ENCODE data around the gene INPP5A. TPM values are rescaled to one million over a fixed set of nuclear protein-coding genes. Genes with fewer than 3 reads are reported as not detected.

INPP5A gene
- total and polyA plus RNA-seq, 10 of the 15 experiments (the other 5 are each of a cell fraction or from before 2014, with no cell fraction given), result 0.52 to 15.0 (median 6.3) TPM

DNA sequence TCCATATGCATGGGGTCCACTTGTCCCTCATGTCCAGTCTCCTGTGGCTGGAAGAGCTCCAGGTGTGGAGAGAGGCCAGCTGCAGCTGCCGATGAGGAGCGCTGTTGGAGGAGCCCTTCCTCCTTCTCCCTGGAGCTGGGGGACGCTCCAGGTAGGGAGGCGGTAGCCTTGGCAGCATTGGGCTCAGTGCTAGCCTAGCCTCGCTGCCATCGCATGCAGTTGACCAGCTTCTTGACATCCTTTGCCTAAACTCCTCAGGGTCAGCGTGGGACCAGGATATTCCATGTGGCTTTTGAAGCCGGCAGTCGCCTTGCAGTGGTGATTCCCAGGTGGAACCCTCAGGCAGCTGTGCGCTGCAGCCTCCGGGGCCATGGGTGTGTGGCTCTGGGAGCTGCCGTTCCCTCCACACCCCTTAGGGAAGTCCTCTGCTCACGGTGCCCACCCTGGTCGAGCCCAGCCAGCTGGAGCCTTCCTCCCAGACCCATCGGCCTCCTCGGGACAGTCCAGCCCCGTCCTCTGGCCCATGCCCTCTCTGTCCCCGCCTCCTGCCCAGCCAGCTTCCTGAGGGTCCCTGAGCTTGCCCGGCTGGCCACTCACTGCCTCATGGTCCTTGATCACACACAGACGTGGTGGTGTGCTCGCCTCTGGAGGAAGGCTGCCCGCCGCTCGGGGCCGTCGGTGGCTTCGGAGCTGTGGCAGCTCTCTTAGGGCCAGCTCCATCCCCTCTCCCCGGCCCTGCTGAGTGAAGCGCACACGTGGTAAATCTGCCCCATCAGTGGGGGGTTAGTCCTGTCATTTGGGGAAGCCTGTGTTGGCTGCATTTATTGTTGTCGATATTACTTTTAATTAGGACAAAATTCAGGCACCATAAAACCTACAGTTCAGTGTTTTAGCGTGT lies 21.2 kb downstream of the INPP5A start:
- Histone ChIP-seq H3K4me1 (ENCODE audit: control insufficient read depth, insufficient read depth, low read length) (peaks cover 43% of the 10 kb centered on the region), H3K79me2 (ENCODE audit: control insufficient read depth, insufficient read depth, low read length) (no peaks in the 10 kb centered on the region; the same call in none of the 2 replicates), H3K9ac (ENCODE audit: control insufficient read depth, insufficient read depth, low read length) (no peak overlapping the region), H4K20me1 (ENCODE audit: control insufficient read depth, insufficient read depth) (no peaks in the 10 kb centered on the region; the same call in 1 of the 2 replicates), H3K4me2 (ENCODE audit: control insufficient read depth, insufficient read depth) (no peak overlapping the region), H3K36me3 (ENCODE audit: control insufficient read depth in 2 of 2, insufficient read depth in 2 of 2, low read length in 1 of 2) (no peaks in the 10 kb centered on the region; a peak in 3 of 4 replicates), H2AFZ (ENCODE audit: control insufficient read depth, low read depth, low read length) (no peak overlapping the region), H3K4me3 (no peak overlapping the region), H3K27me3 (replicated peaks in 1 of 2; ENCODE audit: control insufficient read depth in 2 of 2, insufficient read depth in 2 of 2, low read length in 1 of 2) (no peaks in the 10 kb centered on the region), H3K9me3 (replicated peaks; ENCODE audit: control insufficient read depth, insufficient read depth, low read length) (no peaks in the 10 kb centered on the region; the same call in 2 of the 3 replicates), H3K27ac (ENCODE audit: control insufficient read depth, insufficient read depth) (no peak overlapping the region)
- no TSS peak for BruUV-seq (replicated peaks)
- WGBS (ENCODE audit: insufficient coverage, insufficient replicate concordance, low lambda C conversion rate, missing lambda C conversion rate), result 94% methylated on average over 27 of the region's 32 CpGs
- DNase-seq (ENCODE audit: low read depth, low spot score), result no peak
- ChIA-PET CTCF (no interaction called here), POLR2A (interaction anchor here (0.5 to 1.2 kb wide), 2 partner anchors 16 to 19 kb away, joined by 3 read pairs; no protein-coding TSS in a partner anchor), SMC1A (ENCODE audit: uncharacterized antibody, unreplicated experiment) (interaction anchor here (1.3 to 2.3 kb wide), 2 partner anchors 13 to 16 kb away, joined by 6 to 10 read pairs; no protein-coding TSS in a partner anchor), RAD21 (ENCODE audit: unreplicated experiment) (no interaction called here)
- ATAC-seq, result no peak
- FAIRE-seq, result no peak
- intact Hi-C loops (cut with micrococcal nuclease; ENCODE audit: unreplicated experiment), result no loop called here
- in situ Hi-C loops (cut with MboI), result no loop called here
- TF ChIP-seq ZNF217 (IDR thresholded peaks at IDR 0.05), result no peak
- TF ChIP-seq, protein P1, sequence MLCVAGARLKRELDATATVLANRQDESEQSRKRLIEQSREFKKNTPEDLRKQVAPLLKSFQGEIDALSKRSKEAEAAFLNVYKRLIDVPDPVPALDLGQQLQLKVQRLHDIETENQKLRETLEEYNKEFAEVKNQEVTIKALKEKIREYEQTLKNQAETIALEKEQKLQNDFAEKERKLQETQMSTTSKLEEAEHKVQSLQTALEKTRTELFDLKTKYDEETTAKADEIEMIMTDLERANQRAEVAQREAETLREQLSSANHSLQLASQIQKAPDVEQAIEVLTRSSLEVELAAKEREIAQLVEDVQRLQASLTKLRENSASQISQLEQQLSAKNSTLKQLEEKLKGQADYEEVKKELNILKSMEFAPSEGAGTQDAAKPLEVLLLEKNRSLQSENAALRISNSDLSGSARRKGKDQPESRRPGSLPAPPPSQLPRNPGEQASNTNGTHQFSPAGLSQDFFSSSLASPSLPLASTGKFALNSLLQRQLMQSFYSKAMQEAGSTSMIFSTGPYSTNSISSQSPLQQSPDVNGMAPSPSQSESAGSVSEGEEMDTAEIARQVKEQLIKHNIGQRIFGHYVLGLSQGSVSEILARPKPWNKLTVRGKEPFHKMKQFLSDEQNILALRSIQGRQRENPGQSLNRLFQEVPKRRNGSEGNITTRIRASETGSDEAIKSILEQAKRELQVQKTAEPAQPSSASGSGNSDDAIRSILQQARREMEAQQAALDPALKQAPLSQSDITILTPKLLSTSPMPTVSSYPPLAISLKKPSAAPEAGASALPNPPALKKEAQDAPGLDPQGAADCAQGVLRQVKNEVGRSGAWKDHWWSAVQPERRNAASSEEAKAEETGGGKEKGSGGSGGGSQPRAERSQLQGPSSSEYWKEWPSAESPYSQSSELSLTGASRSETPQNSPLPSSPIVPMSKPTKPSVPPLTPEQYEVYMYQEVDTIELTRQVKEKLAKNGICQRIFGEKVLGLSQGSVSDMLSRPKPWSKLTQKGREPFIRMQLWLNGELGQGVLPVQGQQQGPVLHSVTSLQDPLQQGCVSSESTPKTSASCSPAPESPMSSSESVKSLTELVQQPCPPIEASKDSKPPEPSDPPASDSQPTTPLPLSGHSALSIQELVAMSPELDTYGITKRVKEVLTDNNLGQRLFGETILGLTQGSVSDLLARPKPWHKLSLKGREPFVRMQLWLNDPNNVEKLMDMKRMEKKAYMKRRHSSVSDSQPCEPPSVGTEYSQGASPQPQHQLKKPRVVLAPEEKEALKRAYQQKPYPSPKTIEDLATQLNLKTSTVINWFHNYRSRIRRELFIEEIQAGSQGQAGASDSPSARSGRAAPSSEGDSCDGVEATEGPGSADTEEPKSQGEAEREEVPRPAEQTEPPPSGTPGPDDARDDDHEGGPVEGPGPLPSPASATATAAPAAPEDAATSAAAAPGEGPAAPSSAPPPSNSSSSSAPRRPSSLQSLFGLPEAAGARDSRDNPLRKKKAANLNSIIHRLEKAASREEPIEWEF (IDR thresholded peaks at IDR 0.05; ENCODE audit: insufficient replicate concordance, low read depth, low read length), result no peak
- TF ChIP-seq, protein P2, sequence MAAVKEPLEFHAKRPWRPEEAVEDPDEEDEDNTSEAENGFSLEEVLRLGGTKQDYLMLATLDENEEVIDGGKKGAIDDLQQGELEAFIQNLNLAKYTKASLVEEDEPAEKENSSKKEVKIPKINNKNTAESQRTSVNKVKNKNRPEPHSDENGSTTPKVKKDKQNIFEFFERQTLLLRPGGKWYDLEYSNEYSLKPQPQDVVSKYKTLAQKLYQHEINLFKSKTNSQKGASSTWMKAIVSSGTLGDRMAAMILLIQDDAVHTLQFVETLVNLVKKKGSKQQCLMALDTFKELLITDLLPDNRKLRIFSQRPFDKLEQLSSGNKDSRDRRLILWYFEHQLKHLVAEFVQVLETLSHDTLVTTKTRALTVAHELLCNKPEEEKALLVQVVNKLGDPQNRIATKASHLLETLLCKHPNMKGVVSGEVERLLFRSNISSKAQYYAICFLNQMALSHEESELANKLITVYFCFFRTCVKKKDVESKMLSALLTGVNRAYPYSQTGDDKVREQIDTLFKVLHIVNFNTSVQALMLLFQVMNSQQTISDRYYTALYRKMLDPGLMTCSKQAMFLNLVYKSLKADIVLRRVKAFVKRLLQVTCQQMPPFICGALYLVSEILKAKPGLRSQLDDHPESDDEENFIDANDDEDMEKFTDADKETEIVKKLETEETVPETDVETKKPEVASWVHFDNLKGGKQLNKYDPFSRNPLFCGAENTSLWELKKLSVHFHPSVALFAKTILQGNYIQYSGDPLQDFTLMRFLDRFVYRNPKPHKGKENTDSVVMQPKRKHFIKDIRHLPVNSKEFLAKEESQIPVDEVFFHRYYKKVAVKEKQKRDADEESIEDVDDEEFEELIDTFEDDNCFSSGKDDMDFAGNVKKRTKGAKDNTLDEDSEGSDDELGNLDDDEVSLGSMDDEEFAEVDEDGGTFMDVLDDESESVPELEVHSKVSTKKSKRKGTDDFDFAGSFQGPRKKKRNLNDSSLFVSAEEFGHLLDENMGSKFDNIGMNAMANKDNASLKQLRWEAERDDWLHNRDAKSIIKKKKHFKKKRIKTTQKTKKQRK (IDR thresholded peaks at IDR 0.05; ENCODE audit: low read depth, low read length), result no peak
- TF ChIP-seq BHLHE40 (IDR thresholded peaks at IDR 0.05; ENCODE audit: borderline replicate concordance in 1 of 2, low read depth in 2 of 2, low read length in 1 of 2), result no peak
- TF ChIP-seq, protein P3, sequence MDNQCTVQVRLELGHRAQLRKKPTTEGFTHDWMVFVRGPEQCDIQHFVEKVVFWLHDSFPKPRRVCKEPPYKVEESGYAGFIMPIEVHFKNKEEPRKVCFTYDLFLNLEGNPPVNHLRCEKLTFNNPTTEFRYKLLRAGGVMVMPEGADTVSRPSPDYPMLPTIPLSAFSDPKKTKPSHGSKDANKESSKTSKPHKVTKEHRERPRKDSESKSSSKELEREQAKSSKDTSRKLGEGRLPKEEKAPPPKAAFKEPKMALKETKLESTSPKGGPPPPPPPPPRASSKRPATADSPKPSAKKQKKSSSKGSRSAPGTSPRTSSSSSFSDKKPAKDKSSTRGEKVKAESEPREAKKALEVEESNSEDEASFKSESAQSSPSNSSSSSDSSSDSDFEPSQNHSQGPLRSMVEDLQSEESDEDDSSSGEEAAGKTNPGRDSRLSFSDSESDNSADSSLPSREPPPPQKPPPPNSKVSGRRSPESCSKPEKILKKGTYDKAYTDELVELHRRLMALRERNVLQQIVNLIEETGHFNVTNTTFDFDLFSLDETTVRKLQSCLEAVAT (IDR thresholded peaks at IDR 0.05), result no peak
- TF ChIP-seq SUPT20H (IDR thresholded peaks at IDR 0.05; ENCODE audit: borderline replicate concordance, control insufficient read depth, low read depth, low read length), result no peak
- TF ChIP-seq, protein P4, sequence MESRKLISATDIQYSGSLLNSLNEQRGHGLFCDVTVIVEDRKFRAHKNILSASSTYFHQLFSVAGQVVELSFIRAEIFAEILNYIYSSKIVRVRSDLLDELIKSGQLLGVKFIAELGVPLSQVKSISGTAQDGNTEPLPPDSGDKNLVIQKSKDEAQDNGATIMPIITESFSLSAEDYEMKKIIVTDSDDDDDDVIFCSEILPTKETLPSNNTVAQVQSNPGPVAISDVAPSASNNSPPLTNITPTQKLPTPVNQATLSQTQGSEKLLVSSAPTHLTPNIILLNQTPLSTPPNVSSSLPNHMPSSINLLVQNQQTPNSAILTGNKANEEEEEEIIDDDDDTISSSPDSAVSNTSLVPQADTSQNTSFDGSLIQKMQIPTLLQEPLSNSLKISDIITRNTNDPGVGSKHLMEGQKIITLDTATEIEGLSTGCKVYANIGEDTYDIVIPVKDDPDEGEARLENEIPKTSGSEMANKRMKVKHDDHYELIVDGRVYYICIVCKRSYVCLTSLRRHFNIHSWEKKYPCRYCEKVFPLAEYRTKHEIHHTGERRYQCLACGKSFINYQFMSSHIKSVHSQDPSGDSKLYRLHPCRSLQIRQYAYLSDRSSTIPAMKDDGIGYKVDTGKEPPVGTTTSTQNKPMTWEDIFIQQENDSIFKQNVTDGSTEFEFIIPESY (IDR thresholded peaks at IDR 0.05), result no peak
- no peak for TF ChIP-seq CEBPB (IDR thresholded peaks at IDR 0.05; ENCODE audit: borderline replicate concordance in 1 of 2, low read depth in 2 of 2, low read length in 2 of 2)
- TF ChIP-seq FOXK2 (IDR thresholded peaks at IDR 0.05), result no peak

Data from GM12878 (cell line).